HFF-Myc (cell line): ENCODE results near the gene FCHO1.

Source experiments
- DNase-seq: peaks from one replicate; pipeline ENCODE4 v3.0.0-alpha.2; 2011; ENCODE audit warnings: low read depth; ENCODE audit errors: extremely low read depth
- H3K4me3 ChIP-seq: replicated peaks from 2 replicates; pipeline ENCODE4 v1.5.1; 2011; ENCODE audit warnings: low read depth, mild to moderate bottlenecking, control low read depth, low read length
- CTCF ChIP-seq: IDR thresholded peaks from 2 replicates; pipeline ENCODE4 v1.5.1; 2012; ENCODE audit warnings: mild to moderate bottlenecking, low read depth, low read length, control low read depth; ENCODE audit errors: missing control alignments

The FCHO1 gene

DNA sequence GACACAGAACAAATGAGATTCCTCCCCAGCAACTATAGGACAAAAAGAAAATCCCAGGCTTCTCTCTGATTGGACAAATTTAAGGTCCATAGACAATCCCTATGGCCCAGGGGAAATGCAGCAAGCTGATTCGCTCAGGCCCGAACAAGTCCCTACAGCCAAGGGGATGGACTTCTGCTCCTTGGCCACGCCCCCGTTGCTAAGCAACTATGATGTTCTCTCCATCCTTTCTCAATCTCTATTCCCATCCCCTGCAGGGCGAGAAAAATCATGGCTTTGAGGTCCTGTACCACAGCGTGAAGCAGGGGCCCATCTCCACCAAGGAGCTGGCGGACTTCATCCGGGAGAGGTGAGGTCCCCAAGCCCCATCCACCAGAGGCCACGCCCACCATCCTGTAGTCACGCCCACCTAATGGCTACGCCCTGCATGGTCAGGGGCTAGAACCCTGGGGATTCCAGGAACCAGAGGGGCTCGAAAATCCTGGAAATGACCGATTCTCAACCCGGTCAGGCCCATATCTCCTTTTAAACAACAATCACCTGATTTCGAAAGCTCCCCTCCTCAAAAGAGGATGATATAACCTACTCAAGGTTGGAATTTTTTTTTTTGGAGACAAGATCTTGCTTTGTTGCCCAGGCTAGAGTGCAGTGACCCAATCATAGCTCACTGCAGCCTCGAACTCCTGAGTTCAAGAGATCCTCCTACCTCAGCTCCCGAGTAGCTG, 11.4 kb downstream of the FCHO1 start:
- H3K4me3 ChIP-seq = no peak overlapping the region
- TF ChIP-seq CTCF = no peak
- no peak for DNase-seq

GRCh38 chr19:17764348-17764747, 13.1 kb downstream of the FCHO1 start:
- DNase-seq = no peak
- TF ChIP-seq CTCF = no peak
- no peak overlapping the region for H3K4me3 ChIP-seq

- no peak for TF ChIP-seq CTCF
- no peak for DNase-seq
- H3K4me3 ChIP-seq = no peak overlapping the region
These were observed 13.9 kb downstream of the FCHO1 start for GRCh38 chr19:17765069-17765618.

GRCh38 chr19:17766543-17767131, 15.4 kb downstream of the FCHO1 start:
- TF ChIP-seq CTCF = peak; percentile 98
- no peak for DNase-seq
- H3K4me3 ChIP-seq = no peak overlapping the region

DNA sequence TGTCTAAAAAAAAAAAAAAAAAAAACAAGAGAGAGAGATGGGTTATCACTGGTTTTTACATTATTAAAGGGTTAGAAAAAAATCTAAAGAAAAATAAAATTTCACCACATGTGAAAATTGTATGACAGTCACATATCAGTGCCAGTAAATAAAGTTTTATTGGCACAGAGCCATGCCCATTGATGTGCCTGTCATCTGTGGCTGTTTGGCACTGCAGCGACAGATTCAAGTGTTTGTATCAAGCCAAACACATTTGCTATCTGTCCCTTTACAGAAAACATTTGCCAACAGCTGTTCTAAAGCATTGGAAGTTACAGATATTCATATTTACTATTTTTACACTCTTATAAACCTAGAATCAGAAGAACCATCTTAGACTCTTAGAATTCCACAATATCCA, 16.3 kb downstream of the FCHO1 start:
- DNase-seq = no peak
- H3K4me3 ChIP-seq = no peak overlapping the region

DNA sequence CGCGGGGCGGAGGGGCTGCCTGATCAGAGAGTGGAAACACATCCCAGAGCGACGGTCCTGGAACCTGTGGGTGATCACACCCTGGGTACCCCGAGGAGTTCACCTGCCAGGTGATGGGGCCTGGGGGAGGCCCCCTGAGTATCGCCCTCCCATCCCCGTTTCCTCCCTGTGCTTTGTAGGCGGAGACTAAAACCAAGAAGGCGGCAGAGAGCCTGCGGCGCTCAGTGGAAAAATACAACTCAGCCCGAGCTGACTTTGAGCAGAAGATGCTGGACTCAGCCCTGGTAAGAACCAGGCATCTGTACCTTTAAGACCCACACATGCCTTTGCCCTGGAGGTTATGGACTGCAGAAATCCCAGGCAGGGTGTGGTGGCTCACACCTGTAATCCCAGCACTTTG, 19.3 kb downstream of the FCHO1 start:
- no peak overlapping the region for H3K4me3 ChIP-seq
- no peak for DNase-seq
- no peak for TF ChIP-seq CTCF

More for the DNA sequence above, 16.3 kb downstream of the FCHO1 start:
- TF ChIP-seq CTCF = no peak

GRCh38 chr19:17772172-17772571, 20.9 kb downstream of the FCHO1 start:
- H3K4me3 ChIP-seq = no peak overlapping the region
- DNase-seq = no peak
- TF ChIP-seq CTCF = no peak
